ENCODE measurements around the gene STARD5.

Gene STARD5

DNA sequence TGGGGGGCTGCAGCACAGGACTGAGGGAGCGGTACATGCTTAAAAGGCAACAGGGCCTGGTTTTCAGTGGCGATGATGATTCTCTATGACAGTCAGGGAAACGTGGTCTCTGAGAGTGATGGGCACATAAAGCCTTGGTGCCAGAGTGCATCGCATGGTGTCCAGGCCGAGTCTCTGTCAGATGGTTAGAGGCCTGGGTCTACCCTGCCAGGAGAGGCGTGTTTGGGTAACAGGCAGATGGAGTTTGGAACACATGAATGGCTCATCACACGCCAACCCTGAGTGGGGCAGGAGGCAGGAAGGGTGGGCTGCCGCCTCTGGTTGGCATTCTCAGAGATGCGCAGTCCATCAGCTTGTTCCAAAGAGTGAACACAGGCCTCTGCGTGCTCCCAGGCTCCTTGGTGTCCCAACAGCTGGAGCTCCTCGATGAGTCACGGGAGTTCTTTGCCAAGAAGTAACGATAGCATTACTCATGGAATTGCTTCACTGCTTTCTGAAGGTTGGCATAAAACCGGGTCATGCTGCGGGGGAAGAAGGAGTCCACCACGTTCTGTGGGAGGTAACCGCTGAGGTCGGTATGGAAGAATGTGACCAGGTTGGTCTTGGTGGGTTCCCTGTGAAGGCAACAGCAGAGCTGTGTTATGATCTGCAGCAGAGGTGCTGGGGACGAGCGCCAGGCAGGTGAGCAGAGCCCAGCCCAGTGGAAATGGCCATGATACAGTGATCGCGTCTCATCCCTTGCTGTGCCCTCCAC, 11.0 kb downstream of the STARD5 start:
- peak; percentile 99 for DNase-seq (ENCODE audit: low read depth)
- H3K4me3 ChIP-seq (ENCODE audit: low read length): no peak overlapping the region
- no peak for TF ChIP-seq CTCF (IDR thresholded peaks at IDR 0.05; ENCODE audit: insufficient read depth, low read depth, low read length, missing control alignments)

- no peak overlapping the region for H3K4me3 ChIP-seq (ENCODE audit: low read length)
- no peak for TF ChIP-seq CTCF (IDR thresholded peaks at IDR 0.05; ENCODE audit: insufficient read depth, low read depth, low read length, missing control alignments)
- DNase-seq (ENCODE audit: low read depth): no peak
Observed at GRCh38 chr15:81311752-81312464, 12.0 kb downstream of the STARD5 start.

GRCh38 chr15:81310480-81310879, 13.5 kb downstream of the STARD5 start:
- TF ChIP-seq CTCF (IDR thresholded peaks at IDR 0.05; ENCODE audit: insufficient read depth, low read depth, low read length, missing control alignments): no peak
- DNase-seq (ENCODE audit: low read depth): no peak
- no peak overlapping the region for H3K4me3 ChIP-seq (ENCODE audit: low read length)

DNA sequence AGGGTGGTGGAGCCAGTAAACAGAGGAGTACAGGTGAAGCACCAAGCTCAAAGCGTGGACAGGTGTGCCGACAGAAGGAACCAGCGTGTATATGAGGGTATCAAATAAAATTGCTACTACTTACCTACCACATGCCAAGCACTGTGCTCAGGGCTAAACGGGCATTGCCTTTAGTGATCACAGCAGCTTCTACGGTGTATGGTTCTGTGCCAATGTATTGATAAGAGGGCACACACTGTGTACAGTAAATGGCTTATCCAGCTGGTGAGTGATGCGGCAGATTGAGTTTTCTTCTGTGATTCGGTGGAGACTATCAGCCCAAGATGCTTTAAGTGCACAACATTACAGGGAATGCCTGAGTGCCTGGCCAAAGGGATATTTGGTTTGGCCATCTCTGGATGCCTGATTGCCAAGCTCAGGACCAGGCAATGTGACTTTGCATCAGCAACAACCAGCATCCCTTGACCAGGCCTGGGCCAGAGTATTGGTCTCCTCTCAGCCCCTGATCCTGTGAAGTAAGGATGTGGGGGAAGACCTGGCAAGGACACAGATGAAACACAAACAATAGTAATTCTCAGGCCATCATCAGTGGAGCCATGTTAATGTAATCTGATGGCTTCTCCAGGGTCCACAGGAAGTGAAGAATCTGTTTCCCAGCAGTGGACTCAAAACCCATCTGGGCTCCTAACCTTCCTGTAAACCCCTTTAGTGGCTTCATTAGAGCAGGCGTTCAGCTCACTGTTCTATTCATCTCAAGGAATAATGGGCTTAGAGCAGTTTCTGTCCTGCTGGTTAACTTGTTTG, 14.1 kb downstream of the STARD5 start:
- TF ChIP-seq CTCF (IDR thresholded peaks at IDR 0.05; ENCODE audit: insufficient read depth, low read depth, low read length, missing control alignments): no peak
- no peak overlapping the region for H3K4me3 ChIP-seq (ENCODE audit: low read length)
- DNase-seq (ENCODE audit: low read depth): no peak

DNA sequence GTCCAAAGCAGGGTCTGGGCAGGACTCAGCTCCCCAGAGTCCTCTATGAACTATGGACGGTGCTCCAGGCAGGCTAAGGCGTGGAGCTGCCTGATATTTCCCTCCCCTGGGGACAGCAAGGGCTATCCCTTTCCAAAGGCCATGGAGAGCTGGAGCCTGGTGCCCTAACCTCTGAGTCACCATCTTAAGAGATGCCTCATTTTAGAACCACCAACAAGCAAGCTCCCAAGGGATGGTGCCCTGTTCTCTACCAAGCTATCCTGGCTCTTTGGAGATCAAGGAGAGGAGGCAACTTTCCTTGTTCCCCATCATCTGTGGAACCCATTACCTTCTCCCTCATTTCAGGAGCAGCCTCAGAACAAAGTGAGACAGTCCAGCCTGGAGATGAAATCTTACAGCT, 15.7 kb downstream of the STARD5 start:
- H3K4me3 ChIP-seq (ENCODE audit: low read length): no peak overlapping the region
- TF ChIP-seq CTCF (IDR thresholded peaks at IDR 0.05; ENCODE audit: insufficient read depth, low read depth, low read length, missing control alignments): no peak
- DNase-seq (ENCODE audit: low read depth): no peak

DNA sequence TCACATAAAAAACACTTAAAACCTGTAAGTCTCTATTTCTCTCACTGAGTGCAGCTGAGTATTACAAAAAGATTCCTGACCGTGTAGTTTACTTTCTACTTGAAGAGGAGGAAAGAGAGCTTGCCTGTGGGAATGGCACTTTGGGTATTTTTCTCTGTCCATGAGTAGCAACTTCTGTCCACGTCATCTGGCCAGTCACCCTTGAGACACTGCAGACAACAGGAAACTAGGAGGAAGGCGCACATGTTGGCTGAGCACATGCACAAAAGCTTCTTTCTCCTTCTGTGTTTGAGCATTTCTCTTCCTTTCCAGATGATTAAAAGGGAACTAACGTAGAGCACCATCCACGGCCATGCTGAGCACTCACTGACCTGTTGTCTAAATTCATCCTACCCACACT, 19.7 kb downstream of the STARD5 start:
- no peak for TF ChIP-seq CTCF (IDR thresholded peaks at IDR 0.05; ENCODE audit: insufficient read depth, low read depth, low read length, missing control alignments)
- H3K4me3 ChIP-seq (ENCODE audit: low read length): no peak overlapping the region
- peak; percentile 68 for DNase-seq (ENCODE audit: low read depth)
